ENCODE measurements around the gene SFMBT2. TPM values are rescaled to one million over a fixed set of nuclear protein-coding genes. Genes with fewer than 3 reads are reported as not detected.

The SFMBT2 gene
- total RNA-seq, 1 experiment from 2014 or later = 14.3 TPM

GRCh38 chr10:7248585-7249164 is 162.2 kb downstream of the SFMBT2 start:
- TF ChIP-seq ZNF671 (CRISPR knock-in tag; IDR thresholded peaks at IDR 0.05) = no peak
- TF ChIP-seq ELF4 (CRISPR knock-in tag; IDR thresholded peaks at IDR 0.05; ENCODE audit: low read depth) = no peak
- TF ChIP-seq JAZF1 (CRISPR knock-in tag; IDR thresholded peaks at IDR 0.05) = no peak
- TF ChIP-seq USF2 (CRISPR knock-in tag; IDR thresholded peaks at IDR 0.05) = no peak
- TF ChIP-seq ZNF317 (CRISPR knock-in tag; IDR thresholded peaks at IDR 0.05; ENCODE audit: borderline replicate concordance, low read depth) = no peak
- TF ChIP-seq EMX1 (CRISPR knock-in tag; IDR thresholded peaks at IDR 0.05) = no peak
- Mint-ChIP-seq H3K27ac (no peak overlapping the region), H3K36me3 (peaks cover 4% of the 10 kb centered on the region; the same call in 1 of the 2 replicates), H3K4me1 (no peaks in the 10 kb centered on the region), H3K9me3 (no peaks in the 10 kb centered on the region), H3K4me3 (no peak overlapping the region), H3K27me3 (ENCODE audit: low read depth) (no peaks in the 10 kb centered on the region)
- CTCF ChIA-PET = no interaction called here
- no peak for DNase-seq (ENCODE audit: low spot score)
- POLR2A ChIA-PET = no interaction called here
- no peak for ATAC-seq

- CTCF ChIA-PET = no interaction called here
Measured at GRCh38 chr10:7248148-7248547, 162.7 kb downstream of the SFMBT2 start.

GRCh38 chr10:7245505-7245904 is 165.3 kb downstream of the SFMBT2 start:
- Mint-ChIP-seq H3K36me3 (peaks cover 28% of the 10 kb centered on the region), H3K4me3 (no peak overlapping the region), H3K27ac (no peak overlapping the region), H3K9me3 (peaks cover 7% of the 10 kb centered on the region), H3K4me1 (no peaks in the 10 kb centered on the region), H3K27me3 (ENCODE audit: low read depth) (no peaks in the 10 kb centered on the region)
- CTCF ChIA-PET = no interaction called here
- DNase-seq (ENCODE audit: low spot score) = no peak
- no peak for ATAC-seq
- TF ChIP-seq HMGXB4 (CRISPR knock-in tag; IDR thresholded peaks at IDR 0.05) (no peak), NFYB (CRISPR knock-in tag; conservative IDR thresholded peaks at IDR 0.05; ENCODE audit: low read depth) (no peak), TCF7 (CRISPR knock-in tag; IDR thresholded peaks at IDR 0.05; ENCODE audit: low read depth) (no peak), NR3C1 (CRISPR knock-in tag; conservative IDR thresholded peaks at IDR 0.05; ENCODE audit: low read depth) (no peak), RORB (CRISPR knock-in tag; IDR thresholded peaks at IDR 0.05) (no peak), TEAD1 (CRISPR knock-in tag; IDR thresholded peaks at IDR 0.05) (no peak), ZNF232 (CRISPR knock-in tag; IDR thresholded peaks at IDR 0.05) (no peak), ARID4B (CRISPR knock-in tag; IDR thresholded peaks at IDR 0.05; ENCODE audit: borderline replicate concordance) (no peak), ZNF138 (CRISPR knock-in tag; conservative IDR thresholded peaks at IDR 0.05) (no peak), GRHL2 (CRISPR knock-in tag; IDR thresholded peaks at IDR 0.05; ENCODE audit: insufficient replicate concordance, severe bottlenecking) (no peak), ERG (CRISPR knock-in tag; IDR thresholded peaks at IDR 0.05) (no peak), NR1H2 (CRISPR knock-in tag; IDR thresholded peaks at IDR 0.05) (no peak), ZNF121 (CRISPR knock-in tag; IDR thresholded peaks at IDR 0.05) (no peak)
- POLR2A ChIA-PET = interaction anchor here (0.6 kb wide), 1 partner anchor 16 kb away, joined by 3 read pairs; no protein-coding TSS in a partner anchor

More at GRCh38 chr10:7248148-7248547, 162.7 kb downstream of the SFMBT2 start:
- Mint-ChIP-seq H3K9me3 (no peaks in the 10 kb centered on the region), H3K36me3 (peaks cover 7% of the 10 kb centered on the region; the same call in 1 of the 2 replicates), H3K4me1 (no peaks in the 10 kb centered on the region), H3K27ac (no peak overlapping the region), H3K27me3 (ENCODE audit: low read depth) (no peaks in the 10 kb centered on the region), H3K4me3 (no peak overlapping the region)
- ATAC-seq (no peak), DNase-seq (ENCODE audit: low spot score) (no peak)
- POLR2A ChIA-PET = no interaction called here
- TF ChIP-seq HMGXB4 (CRISPR knock-in tag; IDR thresholded peaks at IDR 0.05) = no peak
